Endodermal cell (in vitro differentiated cells): ENCODE measurements around the gene CABLES2. TPM values are rescaled to one million over a fixed set of nuclear protein-coding genes. Genes with fewer than 3 reads are reported as not detected.
A peak's percentile ranks its signal among the peaks of the same experiment; 100 is the strongest.

Source experiments
- DNase-seq: peaks from one replicate; pipeline ENCODE4 v3.0.0-alpha.2; 2017
- H3K27ac ChIP-seq: 2 replicates; pipeline ENCODE4 v1.5.1; 2013; ENCODE audit warnings: mild to moderate bottlenecking, low read depth, low read length, moderate library complexity
- H3K27me3 ChIP-seq: 2 replicates; pipeline ENCODE4 v1.6.1; 2013; ENCODE audit warnings: mild to moderate bottlenecking, low read length, moderate library complexity; ENCODE audit not compliant: insufficient read depth, control insufficient read depth, poor library complexity, severe bottlenecking
- H3K36me3 ChIP-seq: 2 replicates; pipeline ENCODE4 v1.7.0; 2013; ENCODE audit warnings: mild to moderate bottlenecking, low read length, moderate library complexity; ENCODE audit not compliant: control insufficient read depth, insufficient read depth
- H3K4me1 ChIP-seq: one replicate; pipeline ENCODE4 v1.7.0; 2013; ENCODE audit warnings: low read length; ENCODE audit not compliant: control insufficient read depth, insufficient read depth
- H3K4me3 ChIP-seq: 2 replicates; pipeline ENCODE4 v1.5.1; 2013; ENCODE audit warnings: mild to moderate bottlenecking, low read length, moderate library complexity
- H3K9ac ChIP-seq: 2 replicates; pipeline ENCODE4 v1.6.1; 2013; ENCODE audit warnings: mild to moderate bottlenecking, low read length, moderate library complexity; ENCODE audit not compliant: poor library complexity, severe bottlenecking; ENCODE audit errors: extremely low read depth
- H3K9me3 ChIP-seq: 2 replicates; pipeline ENCODE4 v1.6.1; 2013; ENCODE audit warnings: mild to moderate bottlenecking, low read length, moderate library complexity; ENCODE audit not compliant: control insufficient read depth
- H3K27ac Mint-ChIP-seq: 2 replicates; pipeline ENCODE4 v1.8.0; 2020; ENCODE audit warnings: mixed read lengths
- H3K27me3 Mint-ChIP-seq: 2 replicates; pipeline ENCODE4 v1.8.0; 2021; ENCODE audit warnings: mild to moderate bottlenecking, mixed read lengths; ENCODE audit not compliant: insufficient read depth
- H3K36me3 Mint-ChIP-seq: 2 replicates; pipeline ENCODE4 v1.8.0; 2020; ENCODE audit warnings: low read depth, mixed read lengths
- H3K4me1 Mint-ChIP-seq: 2 replicates; pipeline ENCODE4 v1.8.0; 2020; ENCODE audit warnings: mixed read lengths
- H3K4me3 Mint-ChIP-seq: 2 replicates; pipeline ENCODE4 v1.8.0; 2020; ENCODE audit warnings: mild to moderate bottlenecking, moderate library complexity, mixed read lengths
- H3K9me3 Mint-ChIP-seq: 2 replicates; pipeline ENCODE4 v1.8.0; 2020; ENCODE audit warnings: mild to moderate bottlenecking, mixed read lengths
- WGBS, 2 experiments: methylation state at CpG; one replicate each; pipeline versions ENCODE4 v1.1.5 to v1.1.7; 2013; ENCODE audit warnings: missing lambda C conversion rate in 2 of 2, mixed read lengths in 1 of 2; ENCODE audit not compliant: insufficient coverage in 1 of 2, insufficient read length in 1 of 2; 5-methylcytosine and 5-hydroxymethylcytosine counted together
- total RNA-seq, 2 donors: library from RNA; stranded (reverse); fragmentation: NEBNext Ultra II Directional in 1 of 2; extraction: Animal tissue kit (Norgen Biotek cat#: 25700) in 1 of 2; gene quantifications; 2 replicates in 1 of 2; 3 replicates in 1 of 2; pipeline ENCODE4 v1.2.1, GENCODE V29; 2021
- TF ChIP-seq, protein P1 (sequence below): fragments of 200-600 bp; sonication (generic); conservative IDR thresholded peaks from 2 replicates; pipeline ENCODE4 v1.5.0; 2021; ENCODE audit warnings: antibody characterized with exemption, mild to moderate bottlenecking

The CABLES2 gene
- total RNA-seq, 2 donors from 2014 or later = 10.4 to 15.6 TPM

DNA sequence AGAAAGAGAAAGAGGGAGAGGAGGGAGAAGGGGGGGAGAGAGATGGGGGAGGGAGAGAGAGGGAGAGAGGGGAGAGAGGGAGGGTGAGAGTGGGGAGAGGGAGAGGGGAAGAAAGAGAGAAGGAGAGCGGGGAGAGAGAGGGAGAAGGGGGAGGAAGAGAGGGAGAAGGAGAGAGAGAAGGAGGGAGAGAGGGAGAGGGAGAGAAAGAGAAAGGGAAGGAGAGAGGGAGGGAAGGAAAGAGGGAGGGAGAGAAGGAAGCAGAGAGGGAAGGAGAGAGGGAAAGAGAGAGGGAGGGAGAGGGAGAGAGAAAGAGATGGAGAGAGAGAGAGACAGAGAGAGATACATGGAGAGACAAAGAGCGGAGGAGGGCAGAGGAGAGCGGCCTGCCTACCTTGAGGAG lies 44.9 kb upstream of the CABLES2 start:
- no peaks in the 10 kb centered on the region for H3K27me3 Mint-ChIP-seq
- H3K27me3 ChIP-seq = no peaks in the 10 kb centered on the region
- H3K36me3 Mint-ChIP-seq = no peaks in the 10 kb centered on the region
- TF ChIP-seq, protein P1, sequence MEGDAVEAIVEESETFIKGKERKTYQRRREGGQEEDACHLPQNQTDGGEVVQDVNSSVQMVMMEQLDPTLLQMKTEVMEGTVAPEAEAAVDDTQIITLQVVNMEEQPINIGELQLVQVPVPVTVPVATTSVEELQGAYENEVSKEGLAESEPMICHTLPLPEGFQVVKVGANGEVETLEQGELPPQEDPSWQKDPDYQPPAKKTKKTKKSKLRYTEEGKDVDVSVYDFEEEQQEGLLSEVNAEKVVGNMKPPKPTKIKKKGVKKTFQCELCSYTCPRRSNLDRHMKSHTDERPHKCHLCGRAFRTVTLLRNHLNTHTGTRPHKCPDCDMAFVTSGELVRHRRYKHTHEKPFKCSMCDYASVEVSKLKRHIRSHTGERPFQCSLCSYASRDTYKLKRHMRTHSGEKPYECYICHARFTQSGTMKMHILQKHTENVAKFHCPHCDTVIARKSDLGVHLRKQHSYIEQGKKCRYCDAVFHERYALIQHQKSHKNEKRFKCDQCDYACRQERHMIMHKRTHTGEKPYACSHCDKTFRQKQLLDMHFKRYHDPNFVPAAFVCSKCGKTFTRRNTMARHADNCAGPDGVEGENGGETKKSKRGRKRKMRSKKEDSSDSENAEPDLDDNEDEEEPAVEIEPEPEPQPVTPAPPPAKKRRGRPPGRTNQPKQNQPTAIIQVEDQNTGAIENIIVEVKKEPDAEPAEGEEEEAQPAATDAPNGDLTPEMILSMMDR = no peak
- H3K4me3 Mint-ChIP-seq = no peak overlapping the region
- H3K4me1 Mint-ChIP-seq = peaks cover 3% of the 10 kb centered on the region
- no peaks in the 10 kb centered on the region for H3K9me3 Mint-ChIP-seq
- no peak overlapping the region for H3K9ac ChIP-seq
- H3K27ac Mint-ChIP-seq = no peak overlapping the region
- H3K27ac ChIP-seq = no peak overlapping the region
- no peaks in the 10 kb centered on the region for H3K36me3 ChIP-seq
- H3K4me1 ChIP-seq = no peaks in the 10 kb centered on the region
- DNase-seq = no peak
- H3K4me3 ChIP-seq = no peak overlapping the region
- WGBS, 2 experiments = 86 to 91% methylated on average over 3 of the region's 3 CpGs
- H3K9me3 ChIP-seq = no peaks in the 10 kb centered on the region

DNA sequence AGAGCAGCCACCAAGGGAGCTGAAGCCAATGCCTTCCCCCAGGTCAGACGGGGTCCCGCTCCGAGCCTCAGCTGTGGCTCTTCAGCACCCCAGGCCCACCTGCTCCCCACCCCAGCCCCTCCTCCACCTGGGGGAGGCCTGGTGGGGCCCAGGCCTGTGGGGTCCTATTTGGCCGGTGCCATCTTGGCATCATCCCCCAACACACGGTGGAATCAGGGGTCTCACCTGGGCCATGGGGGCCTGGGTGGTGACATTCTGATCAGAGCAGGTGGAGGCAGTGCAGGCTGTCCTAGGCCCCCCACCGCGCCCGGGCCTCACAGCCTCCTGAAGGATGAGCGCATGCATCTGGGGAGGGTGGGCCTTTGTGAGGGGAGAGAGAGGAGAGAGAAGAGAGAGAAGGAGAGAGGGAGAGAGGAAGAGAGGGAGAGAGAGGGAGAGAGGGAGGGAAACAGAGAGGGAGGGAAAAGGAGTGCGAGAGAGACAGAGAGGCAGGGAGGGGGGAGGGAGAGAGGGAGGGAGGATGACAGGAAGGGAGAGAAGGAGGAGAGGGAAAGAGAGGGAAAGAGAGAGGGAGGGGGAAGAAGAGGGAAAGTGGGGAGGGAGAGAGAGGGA lies 44.2 kb upstream of the CABLES2 start:
- Histone ChIP-seq H3K9me3 (no peaks in the 10 kb centered on the region), H3K36me3 (no peaks in the 10 kb centered on the region), H3K9ac (no peak overlapping the region), H3K4me1 (no peaks in the 10 kb centered on the region), H3K27ac (no peak overlapping the region), H3K27me3 (no peaks in the 10 kb centered on the region), H3K4me3 (no peak overlapping the region)
- H3K4me1 Mint-ChIP-seq = peaks cover 3% of the 10 kb centered on the region
- H3K27me3 Mint-ChIP-seq = no peaks in the 10 kb centered on the region
- H3K36me3 Mint-ChIP-seq = no peaks in the 10 kb centered on the region
- no peak for DNase-seq
- H3K27ac Mint-ChIP-seq = no peak overlapping the region
- no peak overlapping the region for H3K4me3 Mint-ChIP-seq
- H3K9me3 Mint-ChIP-seq = no peaks in the 10 kb centered on the region
- TF ChIP-seq, protein P1 = no peak
- WGBS, 2 experiments = 88 to 90% methylated on average over 2 to 10 of the region's 10 CpGs

DNA sequence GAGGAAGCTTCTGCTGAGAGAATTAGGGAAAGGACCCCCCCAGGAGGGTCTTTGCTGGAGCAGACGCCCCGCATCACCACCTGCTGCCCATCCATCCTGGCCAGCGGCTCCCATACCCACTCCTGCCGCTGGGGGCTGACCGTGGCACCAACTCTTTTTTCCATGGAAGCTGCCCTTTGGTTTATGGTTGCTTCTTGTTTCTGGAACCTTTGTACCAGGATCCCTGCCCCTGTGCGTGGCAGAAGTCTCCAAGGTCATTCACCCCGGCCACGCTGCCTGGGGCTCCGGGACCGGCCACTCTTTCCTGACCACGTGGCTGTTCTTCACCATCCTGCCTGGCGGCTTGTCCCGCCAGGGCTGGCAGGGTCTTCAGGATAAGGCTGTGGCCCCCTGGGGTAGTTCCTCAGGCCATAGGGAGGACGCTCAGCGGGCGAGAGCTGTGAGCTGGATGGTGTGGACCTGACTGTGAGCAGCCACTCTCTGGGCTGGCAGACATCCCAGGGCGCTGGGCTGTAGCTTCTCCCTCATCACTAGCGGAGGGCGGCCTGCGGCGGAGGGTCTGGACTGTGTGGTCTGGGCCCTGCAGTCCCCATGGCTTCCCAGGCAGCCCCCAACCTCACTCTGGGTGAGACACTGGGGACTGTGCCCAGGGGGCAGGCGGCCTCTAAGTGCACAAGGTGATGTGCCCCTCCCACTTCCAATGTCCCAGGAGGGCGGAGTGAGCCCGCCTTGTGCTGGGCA lies 43.0 kb upstream of the CABLES2 start:
- 87 to 90% methylated on average over 13 to 24 of the region's 24 CpGs for WGBS, 2 experiments
- H3K4me1 Mint-ChIP-seq = peaks cover 3% of the 10 kb centered on the region
- no peak overlapping the region for H3K27ac ChIP-seq
- no peaks in the 10 kb centered on the region for H3K9me3 Mint-ChIP-seq
- no peaks in the 10 kb centered on the region for H3K27me3 Mint-ChIP-seq
- no peaks in the 10 kb centered on the region for H3K4me1 ChIP-seq
- no peak overlapping the region for H3K27ac Mint-ChIP-seq
- no peaks in the 10 kb centered on the region for H3K9me3 ChIP-seq
- H3K36me3 ChIP-seq = no peaks in the 10 kb centered on the region
- no peak overlapping the region for H3K4me3 Mint-ChIP-seq
- H3K27me3 ChIP-seq = no peaks in the 10 kb centered on the region
- DNase-seq = no peak
- H3K9ac ChIP-seq = no peak overlapping the region
- no peak overlapping the region for H3K4me3 ChIP-seq
- TF ChIP-seq, protein P1 = peak; percentile 11
- no peaks in the 10 kb centered on the region for H3K36me3 Mint-ChIP-seq
